ENCODE results near the gene MCRIP2. TPM values are rescaled to one million over a fixed set of nuclear protein-coding genes. Genes with fewer than 3 reads are reported as not detected.
A peak's percentile ranks its signal among the peaks of the same experiment; 100 is the strongest.

Gene MCRIP2
- total and polyA plus RNA-seq, 3 experiments from 2014 or later: 24.9 to 64.8 (median 59.3) TPM

- no peaks in the 10 kb centered on the region for H3K9me3 Mint-ChIP-seq
- H3K36me3 ChIP-seq (ENCODE audit: insufficient read depth, low read length): no peaks in the 10 kb centered on the region
- POLR2A ChIA-PET: interaction anchor here (0.5 kb wide), 1 partner anchor 20 kb away, joined by 4 read pairs; no protein-coding TSS in a partner anchor
- no peak overlapping the region for H3K27ac ChIP-seq (ENCODE audit: low read depth, low read length)
- no peaks in the 10 kb centered on the region for H3K9me3 ChIP-seq (ENCODE audit: low read length)
- H3K4me3 Mint-ChIP-seq: no peak overlapping the region
- H3K27me3 ChIP-seq (ENCODE audit: insufficient read depth, low read length, poor library complexity, severe bottlenecking): no peaks in the 10 kb centered on the region
- H3K4me3 ChIP-seq (ENCODE audit: low read length): no peak overlapping the region
- no peaks in the 10 kb centered on the region for H3K36me3 Mint-ChIP-seq
- H3K27me3 Mint-ChIP-seq: no peaks in the 10 kb centered on the region
- no peaks in the 10 kb centered on the region for H3K4me1 ChIP-seq (ENCODE audit: insufficient read depth, low read length)
- CTCF ChIA-PET: interaction anchor here (1.2 kb wide), 1 partner anchor 24 kb away, joined by 3 read pairs; the partner anchor contains the start of gene JMJD8
- H3K4me1 Mint-ChIP-seq: peaks cover 0 to 2% (median 0%) of the 10 kb centered on the region in 3 donors
- H3K27ac Mint-ChIP-seq: no peak overlapping the region
- DNase-seq: no peak
Observed at GRCh38 chr16:660132-660458, 18.5 kb downstream of the MCRIP2 start.

DNA sequence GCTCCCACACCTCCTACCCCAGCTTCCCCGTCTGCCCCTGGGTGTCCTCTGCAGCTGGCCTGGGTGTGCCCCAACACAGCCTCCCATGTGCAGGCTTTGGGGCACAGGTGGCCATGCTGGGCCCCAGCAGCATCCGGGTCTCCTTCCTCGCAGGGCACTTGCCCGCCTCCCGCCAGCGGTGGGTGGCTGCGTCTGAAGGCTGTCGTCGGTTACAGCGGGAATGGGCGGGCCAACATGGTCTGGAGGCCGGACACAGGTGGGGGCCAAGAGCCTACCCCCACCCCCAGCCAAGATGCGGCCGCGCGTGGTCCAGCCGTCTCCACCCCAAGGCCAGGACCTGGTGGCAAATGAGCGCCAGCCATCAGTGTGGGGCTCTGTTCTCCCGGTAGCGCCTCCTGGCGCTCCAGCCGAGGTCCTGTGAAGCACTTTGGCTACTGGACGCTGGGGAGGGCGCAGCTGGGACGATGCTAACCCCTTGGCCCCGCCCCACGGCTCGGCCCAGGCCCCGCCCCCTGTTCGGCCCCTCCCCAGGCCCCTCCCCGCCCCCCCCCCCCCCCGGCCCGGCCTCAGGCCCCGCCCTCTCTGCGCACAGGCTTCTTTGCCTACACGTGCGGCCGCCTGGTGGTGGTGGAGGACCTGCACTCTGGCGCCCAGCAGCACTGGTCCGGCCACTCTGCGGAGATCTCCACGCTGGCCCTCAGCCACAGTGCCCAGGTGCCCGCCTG, 19.0 kb downstream of the MCRIP2 start:
- peaks cover 0 to 2% (median 0%) of the 10 kb centered on the region in 3 donors for H3K4me1 Mint-ChIP-seq
- Histone ChIP-seq H3K27ac (ENCODE audit: low read depth, low read length) (no peak overlapping the region), H3K36me3 (ENCODE audit: insufficient read depth, low read length) (no peaks in the 10 kb centered on the region), H3K4me3 (ENCODE audit: low read length) (no peak overlapping the region), H3K27me3 (ENCODE audit: insufficient read depth, low read length, poor library complexity, severe bottlenecking) (no peaks in the 10 kb centered on the region), H3K4me1 (ENCODE audit: insufficient read depth, low read length) (no peaks in the 10 kb centered on the region), H3K9me3 (ENCODE audit: low read length) (no peaks in the 10 kb centered on the region)
- no peaks in the 10 kb centered on the region for H3K9me3 Mint-ChIP-seq
- H3K4me3 Mint-ChIP-seq: peak overlapping the region in 1 of 7 donors; percentile 23
- peak; percentile 33 to 68 (median 40) for DNase-seq
- H3K27ac Mint-ChIP-seq: no peak overlapping the region
- H3K36me3 Mint-ChIP-seq: no peaks in the 10 kb centered on the region
- ChIA-PET CTCF (no interaction called here), POLR2A (interaction anchor here (0.5 kb wide), 1 partner anchor 21 kb away, joined by 4 read pairs; no protein-coding TSS in a partner anchor)
- H3K27me3 Mint-ChIP-seq: no peaks in the 10 kb centered on the region

- CTCF ChIA-PET: interaction anchor here (0.8 kb wide), 1 partner anchor 15 kb away, joined by 3 read pairs; no protein-coding TSS in a partner anchor
- no peak overlapping the region for H3K27ac Mint-ChIP-seq
- H3K4me3 Mint-ChIP-seq: no peak overlapping the region
- H3K4me3 ChIP-seq (ENCODE audit: low read length): no peak overlapping the region
- no peaks in the 10 kb centered on the region for H3K36me3 Mint-ChIP-seq
- POLR2A ChIA-PET: no interaction called here
- no peak overlapping the region for H3K27ac ChIP-seq (ENCODE audit: low read depth, low read length)
- no peaks in the 10 kb centered on the region for H3K27me3 ChIP-seq (ENCODE audit: insufficient read depth, low read length, poor library complexity, severe bottlenecking)
- H3K9me3 ChIP-seq (ENCODE audit: low read length): no peaks in the 10 kb centered on the region
- DNase-seq: no peak
- H3K27me3 Mint-ChIP-seq: no peaks in the 10 kb centered on the region
- no peaks in the 10 kb centered on the region for H3K4me1 ChIP-seq (ENCODE audit: insufficient read depth, low read length)
- no peaks in the 10 kb centered on the region for H3K36me3 ChIP-seq (ENCODE audit: insufficient read depth, low read length)
- H3K4me1 Mint-ChIP-seq: peaks cover 0 to 2% (median 0%) of the 10 kb centered on the region in 3 donors
- no peaks in the 10 kb centered on the region for H3K9me3 Mint-ChIP-seq
Observed at GRCh38 chr16:661184-661821, 19.7 kb downstream of the MCRIP2 start.

DNA sequence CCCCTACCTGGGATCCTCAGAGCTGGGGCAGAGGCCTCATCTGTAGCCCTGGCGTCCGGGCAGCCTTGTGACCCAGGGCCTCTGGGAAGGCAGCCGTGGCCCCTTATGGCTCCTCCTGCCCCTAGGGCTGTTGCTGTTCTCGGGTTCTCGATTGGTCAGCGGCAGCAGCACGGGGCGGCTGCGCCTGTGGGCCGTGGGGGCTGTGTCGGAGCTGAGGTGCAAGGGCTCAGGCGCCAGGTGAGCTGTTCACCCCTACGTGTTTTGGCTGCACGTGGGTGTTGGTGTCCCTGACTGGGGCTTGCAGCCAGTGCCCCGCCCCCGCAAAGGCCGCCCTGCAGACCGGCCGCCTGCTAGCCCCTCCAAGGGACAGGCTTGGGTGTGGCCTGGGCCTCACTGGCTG, 20.5 kb downstream of the MCRIP2 start:
- Histone ChIP-seq H3K4me1 (ENCODE audit: insufficient read depth, low read length) (peaks cover 2% of the 10 kb centered on the region), H3K4me3 (ENCODE audit: low read length) (no peak overlapping the region), H3K9me3 (ENCODE audit: low read length) (no peaks in the 10 kb centered on the region), H3K27me3 (ENCODE audit: insufficient read depth, low read length, poor library complexity, severe bottlenecking) (no peaks in the 10 kb centered on the region), H3K36me3 (ENCODE audit: insufficient read depth, low read length) (no peaks in the 10 kb centered on the region), H3K27ac (ENCODE audit: low read depth, low read length) (no peak overlapping the region)
- CTCF ChIA-PET: interaction anchor here (0.8 kb wide), 1 partner anchor 14 kb away, joined by 3 read pairs; no protein-coding TSS in a partner anchor
- Mint-ChIP-seq H3K9me3 (no peaks in the 10 kb centered on the region), H3K36me3 (no peaks in the 10 kb centered on the region), H3K4me3 (no peak overlapping the region), H3K27ac (no peak overlapping the region), H3K4me1 (peaks cover 0 to 3% (median 2%) of the 10 kb centered on the region in 3 donors), H3K27me3 (no peaks in the 10 kb centered on the region)
- no peak for DNase-seq
- POLR2A ChIA-PET: interaction anchor here (0.8 kb wide), 1 partner anchor 13 kb away, joined by 3 read pairs; the partner anchor contains the start of gene WDR90

DNA sequence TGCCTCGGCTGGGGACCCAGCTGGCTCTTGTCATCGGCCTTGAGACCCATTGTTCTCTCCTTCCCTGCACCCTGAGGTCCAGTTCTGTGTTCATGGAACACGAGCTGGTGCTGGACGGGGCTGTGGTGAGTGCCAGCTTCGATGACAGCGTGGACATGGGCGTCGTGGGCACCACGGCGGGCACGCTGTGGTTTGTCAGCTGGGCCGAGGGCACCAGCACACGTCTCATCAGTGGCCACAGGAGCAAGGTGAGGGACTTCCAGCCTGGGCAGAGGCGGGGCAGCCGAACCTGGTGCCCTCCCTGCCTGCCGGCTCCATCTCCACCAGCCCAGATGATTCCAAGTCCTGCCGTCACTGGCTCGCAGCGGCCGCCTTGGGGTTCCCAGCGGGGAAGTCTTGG, 21.0 kb downstream of the MCRIP2 start:
- ChIA-PET POLR2A (interaction anchor here (0.8 kb wide), 1 partner anchor 13 kb away, joined by 3 read pairs; the partner anchor contains the start of gene WDR90), CTCF (no interaction called here)
- H3K4me1 ChIP-seq (ENCODE audit: insufficient read depth, low read length): peaks cover 7% of the 10 kb centered on the region
- Mint-ChIP-seq H3K4me3 (no peak overlapping the region), H3K4me1 (peaks cover 2 to 8% (median 4%) of the 10 kb centered on the region in 3 donors), H3K36me3 (no peaks in the 10 kb centered on the region), H3K9me3 (no peaks in the 10 kb centered on the region), H3K27me3 (no peaks in the 10 kb centered on the region), H3K27ac (no peak overlapping the region)
- H3K9me3 ChIP-seq (ENCODE audit: low read length): no peaks in the 10 kb centered on the region
- no peak overlapping the region for H3K27ac ChIP-seq (ENCODE audit: low read depth, low read length)
- no peaks in the 10 kb centered on the region for H3K27me3 ChIP-seq (ENCODE audit: insufficient read depth, low read length, poor library complexity, severe bottlenecking)
- H3K4me3 ChIP-seq (ENCODE audit: low read length): no peak overlapping the region
- no peak for DNase-seq
- H3K36me3 ChIP-seq (ENCODE audit: insufficient read depth, low read length): no peaks in the 10 kb centered on the region

DNA sequence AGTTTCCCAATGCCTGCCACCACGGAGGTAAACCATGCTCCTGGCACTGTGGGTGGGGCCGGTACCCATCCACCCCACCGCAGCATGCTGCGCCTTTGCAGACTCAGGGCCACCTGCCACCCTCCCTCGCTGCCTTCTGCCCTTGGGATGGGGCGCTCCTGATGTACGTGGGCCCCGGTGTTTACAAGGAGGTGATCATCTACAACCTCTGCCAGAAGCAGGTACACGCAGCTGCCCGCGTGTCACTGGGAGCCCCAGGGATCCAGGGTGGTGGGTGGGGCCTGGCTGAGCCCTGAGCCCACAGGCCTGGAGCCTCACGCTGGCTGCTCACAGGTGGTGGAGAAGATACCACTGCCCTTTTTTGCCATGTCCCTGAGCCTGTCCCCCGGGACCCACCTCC, 24.9 kb downstream of the MCRIP2 start:
- H3K9me3 Mint-ChIP-seq: no peaks in the 10 kb centered on the region
- Histone ChIP-seq H3K27ac (ENCODE audit: low read depth, low read length) (no peak overlapping the region), H3K27me3 (ENCODE audit: insufficient read depth, low read length, poor library complexity, severe bottlenecking) (no peaks in the 10 kb centered on the region), H3K36me3 (ENCODE audit: insufficient read depth, low read length) (no peaks in the 10 kb centered on the region), H3K9me3 (ENCODE audit: low read length) (no peaks in the 10 kb centered on the region), H3K4me3 (ENCODE audit: low read length) (no peak overlapping the region), H3K4me1 (ENCODE audit: insufficient read depth, low read length) (peaks cover 10% of the 10 kb centered on the region)
- no peak for DNase-seq
- peaks cover 0 to 17% (median 0%) of the 10 kb centered on the region in 3 donors for H3K36me3 Mint-ChIP-seq
- no peak overlapping the region for H3K4me3 Mint-ChIP-seq
- peaks cover 4 to 19% (median 5%) of the 10 kb centered on the region in 3 donors for H3K4me1 Mint-ChIP-seq
- POLR2A ChIA-PET: no interaction called here
- CTCF ChIA-PET: interaction anchor here (1.0 to 2.0 kb wide), 3 partner anchors 15 to 29 kb away, joined by 3 to 8 read pairs (median 6); no protein-coding TSS in a partner anchor
- H3K27me3 Mint-ChIP-seq: no peaks in the 10 kb centered on the region
- H3K27ac Mint-ChIP-seq: no peak overlapping the region

- Mint-ChIP-seq H3K9me3 (no peaks in the 10 kb centered on the region), H3K4me1 (peaks cover 4 to 19% (median 5%) of the 10 kb centered on the region in 3 donors), H3K36me3 (peaks cover 0 to 23% (median 0%) of the 10 kb centered on the region in 3 donors), H3K27me3 (no peaks in the 10 kb centered on the region), H3K27ac (peak overlapping the region; percentile 75 to 98 (median 86)), H3K4me3 (peak overlapping the region; percentile 77 to 90 (median 80))
- Histone ChIP-seq H3K27me3 (ENCODE audit: insufficient read depth, low read length, poor library complexity, severe bottlenecking) (no peaks in the 10 kb centered on the region), H3K36me3 (ENCODE audit: insufficient read depth, low read length) (peaks cover 4% of the 10 kb centered on the region), H3K27ac (ENCODE audit: low read depth, low read length) (peak overlapping the region; percentile 67), H3K9me3 (ENCODE audit: low read length) (no peaks in the 10 kb centered on the region), H3K4me1 (ENCODE audit: insufficient read depth, low read length) (peaks cover 10% of the 10 kb centered on the region), H3K4me3 (ENCODE audit: low read length) (peak overlapping the region; percentile 68)
- DNase-seq: no peak
- ChIA-PET CTCF (interaction anchor here (0.6 to 2.0 kb wide), 8 partner anchors 10 to 733 kb away, joined by 3 to 8 read pairs (median 4); partner anchors contain the start of gene WDR90), POLR2A (interaction anchor here (0.9 to 1.8 kb wide), 5 partner anchors 13 to 29 kb away, joined by 3 to 4 read pairs (median 3); partner anchors contain the start of genes STUB1, WDR24 and WDR90)
Observed at GRCh38 chr16:667113-667779, 25.6 kb downstream of the MCRIP2 start.

All from CD8-positive, alpha-beta memory T cell (primary cell).